ENCODE measurements around the gene STIL.
"Not testable (repeated sequence)": the region's sequence is repeated elsewhere in the genome, so short reads cannot be mapped to it uniquely, and the experiment has no call there.

STIL gene

GRCh38 chr1:47317841-47318240, 3.9 kb upstream of the STIL start:
- DNase-seq: no peak

DNA sequence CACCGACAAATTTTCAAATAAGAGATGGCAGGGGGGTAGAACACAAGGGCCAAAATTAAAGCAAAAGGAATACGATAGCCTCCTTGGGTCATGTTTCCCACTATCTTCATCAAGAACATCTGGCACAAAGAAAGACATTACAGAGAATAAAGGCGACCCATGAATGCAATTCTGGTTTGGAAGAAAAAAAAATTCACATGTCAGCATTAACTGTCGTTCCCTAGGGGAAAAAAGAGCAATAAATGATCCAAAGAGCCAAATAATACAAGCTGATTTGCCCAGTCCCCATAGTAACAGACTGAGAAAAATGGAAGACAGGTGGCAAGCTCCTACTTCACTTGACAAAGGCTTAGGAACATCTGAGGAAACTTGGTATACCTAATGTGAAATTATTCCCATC, 4.5 kb downstream of the STIL start:
- no peak for DNase-seq

GRCh38 chr1:47302472-47302871, 11.5 kb downstream of the STIL start:
- DNase-seq: no peak

- DNase-seq: no peak
These were observed 15.8 kb downstream of the STIL start for GRCh38 chr1:47298025-47298699.

- DNase-seq: no peak
These were observed 18.4 kb downstream of the STIL start for GRCh38 chr1:47295579-47295978.

- DNase-seq: not testable (repeated sequence)
These were observed 19.1 kb downstream of the STIL start for GRCh38 chr1:47294863-47295262.

GRCh38 chr1:47288116-47288515, 25.8 kb downstream of the STIL start:
- not testable (repeated sequence) for DNase-seq

DNA sequence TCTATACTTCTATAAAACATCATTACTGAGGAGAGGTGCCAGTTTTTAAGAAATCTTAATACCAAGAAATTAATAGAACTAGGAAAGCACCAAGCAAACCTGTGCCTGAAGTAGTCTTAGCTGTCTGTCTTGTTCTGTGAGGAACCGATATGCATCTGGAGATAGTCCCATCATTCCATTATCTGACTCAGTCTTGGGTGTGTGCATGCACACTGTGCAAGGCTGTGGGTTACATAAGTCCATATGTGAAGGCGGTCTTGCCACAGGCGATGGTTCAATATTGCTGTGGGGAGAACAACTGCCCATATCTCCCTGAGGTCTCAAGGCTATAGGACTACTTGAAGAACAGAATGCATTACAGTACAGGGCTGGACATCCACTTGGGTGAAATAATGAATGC, 33.8 kb downstream of the STIL start:
- DNase-seq: no peak

- no peak for DNase-seq
These were observed 37.1 kb downstream of the STIL start for GRCh38 chr1:47276850-47277249.

GRCh38 chr1:47275811-47276210, 38.1 kb downstream of the STIL start:
- not testable (repeated sequence) for DNase-seq

DNA sequence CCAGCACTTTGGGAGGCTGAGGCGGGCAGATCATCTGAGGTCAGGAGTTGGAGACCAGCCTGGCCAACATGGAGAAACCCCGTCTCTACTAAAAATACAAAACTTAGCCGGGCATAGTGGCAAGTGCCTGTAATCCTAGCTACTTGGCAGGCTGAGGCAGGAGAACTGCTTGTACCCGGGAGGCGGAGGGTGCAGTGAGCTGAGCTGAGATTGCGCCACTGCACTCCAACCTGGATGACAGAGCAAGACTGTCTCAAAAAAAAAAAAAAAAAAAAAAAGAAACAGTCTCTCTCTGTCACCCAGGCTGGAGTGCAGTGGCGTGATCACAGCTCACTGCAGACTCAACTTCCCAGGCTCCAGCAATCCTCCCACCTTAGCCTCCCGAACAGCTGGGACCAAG, 48.4 kb downstream of the STIL start:
- DNase-seq: not testable (repeated sequence)

DNA sequence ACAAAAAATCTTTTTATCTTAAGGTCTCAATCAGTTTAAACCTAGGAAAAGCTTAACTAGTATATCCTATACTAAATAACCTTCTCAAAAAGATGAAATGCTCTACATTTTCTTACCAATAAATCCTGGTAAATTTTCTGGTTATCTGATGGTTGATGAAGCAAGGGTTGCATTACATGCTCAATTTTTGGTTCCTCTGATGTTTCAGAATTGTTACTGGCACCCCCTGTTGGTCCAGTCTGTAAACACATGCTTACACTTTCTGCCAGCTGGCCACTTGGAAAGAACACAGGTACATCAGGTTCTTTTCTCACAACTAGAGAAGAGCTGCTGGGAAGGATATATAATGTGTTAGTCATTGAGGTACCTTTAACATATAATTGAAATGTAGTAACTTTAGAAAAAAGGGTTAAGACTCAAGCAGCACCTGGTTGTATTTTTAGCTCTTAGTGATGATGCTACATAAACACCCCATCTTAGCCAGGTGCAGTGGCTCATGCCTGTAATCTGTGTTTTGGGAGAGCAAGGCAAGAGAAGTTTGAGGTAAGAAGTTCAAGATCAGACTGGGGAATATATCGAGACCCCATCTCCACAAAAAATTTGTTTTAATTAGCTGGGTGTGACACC, 51.0 kb downstream of the STIL start:
- peak; percentile 2 for DNase-seq

- no peak for DNase-seq
These were observed 56.7 kb downstream of the STIL start for GRCh38 chr1:47257224-47257623.

DNA sequence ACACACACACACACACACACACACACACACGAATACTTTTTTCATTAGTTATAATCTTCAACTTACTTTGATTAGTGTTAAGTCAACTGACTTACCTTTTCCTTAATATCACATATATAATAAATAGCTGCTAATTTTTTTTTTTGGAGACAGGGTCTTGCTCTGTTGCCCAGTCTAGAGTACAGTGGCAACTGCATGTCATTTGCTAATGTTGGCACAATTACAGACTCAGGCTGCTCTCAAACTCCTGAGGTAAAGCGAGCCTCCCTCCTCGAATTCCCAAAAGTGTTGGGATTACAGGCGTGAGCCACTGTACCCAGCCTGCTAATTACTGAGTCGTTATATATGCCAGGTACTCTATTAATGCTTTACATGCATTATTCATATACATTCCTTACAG, 61.2 kb downstream of the STIL start:
- no peak for DNase-seq

DNA sequence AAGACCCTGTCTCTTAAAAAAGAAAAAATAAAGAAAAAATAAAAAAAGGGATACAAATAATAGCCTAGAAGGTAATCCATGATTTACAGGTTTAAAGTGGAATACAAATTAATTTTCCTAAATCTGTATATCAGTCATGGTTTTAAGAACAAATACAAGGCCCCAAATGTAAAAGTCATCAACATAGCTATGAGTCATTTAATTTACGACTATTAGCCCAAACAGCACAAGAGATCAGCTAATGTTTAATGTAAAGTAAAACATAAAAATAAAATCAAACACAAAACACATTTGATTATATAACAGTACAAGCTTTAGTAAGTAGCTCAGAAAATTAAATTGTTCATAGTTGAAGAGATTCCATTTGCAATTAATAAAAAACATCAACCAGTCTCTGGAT, 61.6 kb downstream of the STIL start:
- DNase-seq: no peak

GRCh38 chr1:47249755-47250154, 64.2 kb downstream of the STIL start:
- DNase-seq: no peak

DNA sequence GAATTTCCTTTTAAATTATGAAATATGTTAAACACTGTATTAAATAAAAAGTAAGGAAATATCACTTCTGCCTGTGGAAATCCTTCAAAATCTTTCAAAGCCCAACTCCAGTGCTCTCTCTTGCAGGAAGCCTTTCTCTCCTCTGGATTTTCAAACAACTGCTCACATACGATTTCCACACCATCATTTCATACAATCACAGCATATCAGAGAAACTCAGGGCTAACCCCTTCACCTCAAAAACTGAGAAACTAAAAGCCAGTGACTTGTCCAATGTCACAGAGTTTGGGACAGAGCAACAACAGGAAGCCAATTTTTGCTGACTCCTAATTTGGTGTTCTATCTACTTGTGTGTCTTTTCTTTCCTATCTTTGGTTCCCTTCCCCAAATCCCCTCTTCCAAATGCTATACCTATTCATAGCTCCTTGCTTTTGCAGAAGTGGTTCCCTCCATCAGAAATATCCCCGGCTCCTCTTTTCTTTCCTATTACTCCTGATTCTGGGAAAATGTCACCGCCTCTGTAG, 69.5 kb downstream of the STIL start:
- no peak for DNase-seq

GRCh38 chr1:47243910-47244309, 70.0 kb downstream of the STIL start:
- no peak for DNase-seq

DNA sequence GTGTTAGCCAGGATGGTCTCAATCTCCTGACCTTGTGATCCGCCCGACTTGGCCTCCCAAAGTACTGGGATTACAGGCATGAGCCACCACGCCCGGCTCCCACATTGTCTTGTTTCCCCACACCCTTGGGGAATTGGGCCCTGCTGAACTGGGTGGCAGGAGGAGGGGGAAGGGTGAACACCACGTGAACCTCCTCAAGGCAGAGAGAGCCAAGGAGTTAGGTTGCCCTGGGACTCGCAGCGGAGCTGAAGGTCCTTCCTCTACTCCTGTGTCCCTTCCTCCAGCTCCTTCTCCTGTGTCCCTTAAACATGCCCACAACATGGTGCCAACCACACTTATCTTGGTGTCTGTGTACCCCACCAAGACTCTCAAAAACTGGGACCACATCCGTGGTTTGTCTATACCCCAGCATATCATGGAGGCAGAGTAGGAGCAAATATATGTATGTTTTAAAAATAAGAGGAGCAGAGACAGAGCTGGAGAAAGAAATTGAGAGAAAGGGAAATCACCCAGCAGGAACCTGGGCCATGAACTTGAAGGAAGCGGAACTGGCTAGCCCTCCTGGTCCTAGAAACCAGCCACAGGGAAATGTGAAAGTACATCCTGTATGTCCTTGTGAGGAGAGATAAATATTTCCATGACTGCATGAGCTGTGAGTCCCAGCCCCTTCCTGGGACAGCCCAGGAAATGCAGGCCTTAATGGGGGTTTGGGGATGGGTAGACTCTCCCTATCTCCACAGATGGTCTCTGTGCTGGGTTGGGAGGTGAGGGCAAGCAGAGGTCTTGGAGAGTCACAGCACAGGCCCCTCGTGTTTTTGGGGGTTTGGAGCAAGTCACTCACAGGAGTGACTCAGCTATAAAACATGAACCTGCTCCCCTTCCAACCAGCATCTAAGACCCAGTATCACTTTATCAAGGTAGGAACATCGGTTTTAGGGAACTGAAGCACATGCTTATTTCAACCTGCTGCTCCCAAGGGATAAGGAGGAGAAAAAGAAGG, 72.5 kb downstream of the STIL start:
- no peak for DNase-seq

GRCh38 chr1:47238935-47239592, 74.9 kb downstream of the STIL start:
- no peak for DNase-seq

GRCh38 chr1:47235806-47236205, 78.1 kb downstream of the STIL start:
- no peak for DNase-seq

DNA sequence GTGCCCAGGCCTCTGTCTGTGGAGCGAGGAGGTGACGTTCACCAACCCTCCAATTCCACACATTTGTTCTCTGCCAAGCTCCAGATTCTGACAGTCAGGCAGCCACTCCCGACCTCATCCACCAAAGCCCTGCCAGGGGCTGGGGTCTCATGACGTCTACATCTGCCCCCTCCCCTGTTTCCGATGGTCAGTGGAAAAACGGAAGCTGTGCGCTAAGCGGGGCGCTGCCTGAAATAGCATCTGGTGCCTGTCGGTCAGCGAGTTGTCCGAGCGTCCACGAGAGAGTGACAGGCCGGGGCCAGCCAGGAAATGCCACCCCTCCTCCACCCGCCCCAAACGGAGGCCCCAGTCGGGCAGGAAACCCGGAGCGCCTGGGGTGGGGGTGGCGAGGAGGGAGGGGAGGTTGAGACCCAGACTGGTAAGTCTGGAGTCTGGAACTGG, 78.7 kb downstream of the STIL start:
- DNase-seq: no peak

DNA sequence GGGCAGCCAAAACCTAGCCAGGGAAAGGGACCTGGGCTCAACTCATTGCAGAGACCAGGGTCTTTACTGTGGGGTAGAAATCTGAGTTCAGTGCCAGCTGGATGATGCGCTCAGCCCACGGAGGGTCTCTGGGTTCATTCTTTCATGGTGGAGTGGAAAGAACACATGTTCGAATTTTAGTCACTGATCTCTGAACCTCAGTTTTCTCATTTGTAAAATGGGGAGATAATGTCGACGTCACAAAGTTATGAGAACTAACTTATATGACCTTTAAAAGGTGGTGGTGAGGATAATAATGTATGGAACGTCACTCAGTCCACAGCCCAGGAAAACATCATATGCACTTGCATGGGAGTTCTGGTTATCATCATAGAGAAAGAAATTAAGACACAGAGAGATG, 80.8 kb downstream of the STIL start:
- no peak for DNase-seq
